K562 (cell line): ENCODE measurements around the gene CACNA1C. TPM values are rescaled to one million over a fixed set of nuclear protein-coding genes. Genes with fewer than 3 reads are reported as not detected.

Source experiments
- ATAC-seq: fragments of 200-7000 bp; cut with Tn5 transposase; 3 replicates; pipeline ENCODE4 v1.9.1; 2020; ENCODE audit warnings: moderate library complexity
- BruUV-seq: library from RNA; stranded (reverse); fragments of 400-500 nt; replicated peaks from 2 replicates; lab custom pipeline; 2021; lab: Mats Ljungman, UMichigan
- CTCF ChIA-PET: fragments of 300-600 bp; formaldehyde crosslinking; extraction: SDS; loops from one replicate; lab custom pipeline; 2021; ENCODE audit warnings: low intra/inter-chr PET ratio; lab: Yijun Ruan, JAX
- POLR2A ChIA-PET: fragments of 300-600, 350-650 bp; sonication (Branson Sonifier 250); formaldehyde crosslinking; extraction: SDS; loops from one replicate; lab custom pipeline; 2021; ENCODE audit warnings: antibody characterized with exemption, inconsistent platforms; lab: Yijun Ruan, JAX
- DNase-seq, 4 experiments: peaks; one replicate each; pipeline versions ENCODE4 v3.0.0 to v3.0.0-alpha.2; 2011 to 2018; ENCODE audit warnings: low spot score in 3 of 4, mixed read lengths in 3 of 4; ENCODE audit errors: extremely low read depth in 1 of 4
- FAIRE-seq: peaks from 2 replicates; lab custom pipeline; 2011; peaks lifted over from hg19 to GRCh38; lab: Jason Lieb, UNC
- H2AFZ ChIP-seq: 2 replicates; pipeline ENCODE4 v1.6.0; 2011; ENCODE audit warnings: low read depth, low read length, control low read depth, inconsistent platforms
- H3K27ac ChIP-seq: fragments of 200-600 bp; 3 replicates; pipeline ENCODE4 v1.8.0; 2011; ENCODE audit warnings: low read depth, mild to moderate bottlenecking, control low read depth, inconsistent platforms, low read length, moderate library complexity, mixed read lengths; ENCODE audit errors: extremely low read depth
- H3K27me3 ChIP-seq, 2 experiments: fragments of 300-600 bp in 1 of 2; 2 replicates in 1 of 2; 3 replicates in 1 of 2; pipeline versions ENCODE4 v1.6.0 to v1.8.0; 2011; ENCODE audit warnings: inconsistent platforms in 2 of 2, low read length in 2 of 2, mild to moderate bottlenecking in 1 of 2, mixed read lengths in 1 of 2, moderate library complexity in 1 of 2; ENCODE audit not compliant: control insufficient read depth in 2 of 2, insufficient read depth in 2 of 2
- H3K36me3 ChIP-seq: fragments of 300-600 bp; 3 replicates; pipeline ENCODE4 v1.8.0; 2011; ENCODE audit warnings: mild to moderate bottlenecking, low read length, inconsistent platforms; ENCODE audit not compliant: control insufficient read depth, insufficient read depth
- H3K4me1 ChIP-seq, 2 experiments: fragments of 200-600 bp in 1 of 2; replicated peaks in 1 of 2; 2 replicates in 1 of 2; 3 replicates in 1 of 2; pipeline versions ENCODE4 v1.5.1 to v1.8.0; 2011; ENCODE audit warnings: inconsistent platforms in 2 of 2, low read length in 2 of 2, mild to moderate bottlenecking in 1 of 2, mixed read lengths in 1 of 2, moderate library complexity in 1 of 2; ENCODE audit not compliant: control insufficient read depth in 2 of 2, insufficient read depth in 2 of 2
- H3K4me2 ChIP-seq: 2 replicates; pipeline ENCODE4 v1.6.1; 2011; ENCODE audit warnings: low read length, control low read depth, inconsistent platforms, mixed read lengths; ENCODE audit not compliant: insufficient read depth
- H3K4me3 ChIP-seq: fragments of 200-600 bp; sonication (generic), shearing (Covaris generic); 2 replicates; pipeline ENCODE4 v1.5.1; 2016; ENCODE audit warnings: control low read depth, inconsistent platforms
- H3K79me2 ChIP-seq: fragments of 200-600 bp; 3 replicates; pipeline ENCODE4 v1.8.0; 2011; ENCODE audit warnings: low read length, inconsistent platforms; ENCODE audit not compliant: control insufficient read depth, insufficient read depth
- H3K9ac ChIP-seq, 2 experiments: 2 replicates each; pipeline versions ENCODE4 v1.6.0 to v1.6.1; 2011; ENCODE audit warnings: low read depth in 2 of 2, low read length in 2 of 2, control low read depth in 1 of 2, inconsistent platforms in 1 of 2, mild to moderate bottlenecking in 1 of 2, mixed read lengths in 1 of 2; ENCODE audit not compliant: insufficient read depth in 1 of 2
- H3K9me1 ChIP-seq: one replicate; pipeline ENCODE4 v1.6.0; 2011; ENCODE audit warnings: inconsistent platforms, mild to moderate bottlenecking, low read length, moderate library complexity; ENCODE audit not compliant: control insufficient read depth, insufficient read depth
- H3K9me3 ChIP-seq: replicated peaks from 2 replicates; pipeline ENCODE4 v1.5.1; 2011; ENCODE audit warnings: low read depth, low read length, inconsistent platforms; ENCODE audit not compliant: control insufficient read depth, insufficient read depth
- H4K20me1 ChIP-seq: replicated peaks from 2 replicates; pipeline ENCODE4 v1.6.1; 2011; ENCODE audit warnings: low read length, inconsistent platforms, mixed read lengths; ENCODE audit not compliant: control insufficient read depth, insufficient read depth
- CBFB ChIP-seq: sonication (generic); formaldehyde crosslinking; IDR thresholded peaks from 2 replicates; pipeline ENCODE4 v1.4.0; 2020; ENCODE audit warnings: mild to moderate bottlenecking, missing genetic modification reagents
- COPS2 ChIP-seq: fragments of 450-650 bp; conservative IDR thresholded peaks from 2 replicates; pipeline ENCODE4 v1.6.1; 2016; ENCODE audit warnings: mild to moderate bottlenecking, moderate library complexity
- CREB1 ChIP-seq, 2 experiments: sonication (generic) in 1 of 2; formaldehyde crosslinking in 1 of 2; IDR thresholded peaks; 2 replicates each; pipeline versions ENCODE4 v1.6.1 to v1.8.0; 2012 to 2022; ENCODE audit warnings: inconsistent platforms in 1 of 2, mild to moderate bottlenecking in 1 of 2, missing genetic modification reagents in 1 of 2, moderate library complexity in 1 of 2
- EZH2 ChIP-seq: IDR thresholded peaks from 2 replicates; pipeline ENCODE4 v1.6.1; 2012; ENCODE audit warnings: low read depth, mild to moderate bottlenecking, inconsistent platforms, low read length, borderline replicate concordance
- HCFC1 ChIP-seq: IDR thresholded peaks from 2 replicates; pipeline ENCODE4 v1.6.1; 2012; ENCODE audit warnings: low read depth, low read length, improper control_type of control experiment
- HNRNPL ChIP-seq: fragments of 200-400 bp; formaldehyde crosslinking; IDR thresholded peaks from 2 replicates; pipeline ENCODE4 v1.6.1; 2017; ENCODE audit warnings: low read depth, mild to moderate bottlenecking, low read length
- POLR2H ChIP-seq: IDR thresholded peaks from 2 replicates; pipeline ENCODE4 v1.6.1; 2016; ENCODE audit warnings: missing genetic modification characterization, low read depth, mild to moderate bottlenecking, control low read depth, missing compliant biosample characterization, moderate library complexity
- RFX1 ChIP-seq: fragments of 450-650 bp; IDR thresholded peaks from 2 replicates; pipeline ENCODE4 v1.6.1; 2016; ENCODE audit warnings: mild to moderate bottlenecking, moderate library complexity
- TCF7 ChIP-seq: sonication (generic); IDR thresholded peaks from 2 replicates; pipeline ENCODE4 v1.6.1; 2016; ENCODE audit warnings: antibody characterized with exemption, borderline replicate concordance
- TEAD1 ChIP-seq, 2 experiments: fragments of 450-650 bp in 1 of 2; sonication (generic) in 1 of 2; formaldehyde crosslinking; IDR thresholded peaks; 2 replicates each; pipeline versions ENCODE4 v1.4.0 to v1.8.0; 2020 to 2022; ENCODE audit warnings: mild to moderate bottlenecking in 2 of 2, missing genetic modification reagents in 1 of 2
- ZKSCAN8 ChIP-seq: fragments of 200-800 bp; sonication (Bioruptor generic); IDR thresholded peaks from 2 replicates; pipeline ENCODE4 v1.6.1; 2016; ENCODE audit warnings: missing genetic modification characterization, missing compliant biosample characterization
- ZNF263 ChIP-seq: sonication (generic); formaldehyde crosslinking; IDR thresholded peaks from 2 replicates; pipeline ENCODE4 v1.8.0; 2022; ENCODE audit warnings: mild to moderate bottlenecking, missing genetic modification reagents, borderline replicate concordance
- WGBS: fragments of 100-300 bp; shearing (Covaris generic); methylation state at CpG from one replicate; pipeline ENCODE4 v1.1.6; 2016; ENCODE audit warnings: low coverage, mixed read lengths; ENCODE audit not compliant: insufficient coverage; ENCODE audit errors: missing lambda C conversion rate; 5-methylcytosine and 5-hydroxymethylcytosine counted together
- in situ Hi-C: fragments of 300-500 bp; cut with MboI; formaldehyde crosslinking; loops from 4 replicates; pipeline ENCODE4 v1.15.0; 2018; ENCODE audit warnings: inconsistent platforms, mixed read lengths
- intact Hi-C: fragments of 100-400 bp; cut with micrococcal nuclease; formaldehyde crosslinking; loops from 2 replicates; pipeline ENCODE4 v1.14.2; 2022
- polyA plus RNA-seq, 8 experiments: library from polyadenylated mRNA; depleted of rRNA in 4 of 8; stranded (reverse) in 5 of 8; unstranded in 3 of 8; fragments of >200 nt; fragmentation: Nextera tagmentation in 2 of 8; fragmentation: Illumina TruSeq in 1 of 8; extraction: Ambion mirVana in 2 of 8; extraction: Trizol in 1 of 8; gene quantifications; 2 replicates each; pipeline versions ENCODE4 v1.2.1 to v1.2.3, GENCODE V29; 2011 to 2014; ENCODE audit warnings: inconsistent platforms in 1 of 8, missing spikeins in 1 of 8
- total RNA-seq, 7 experiments: library from RNA; depleted of rRNA in 6 of 7; stranded (reverse); fragments of >200 nt in 6 of 7; fragmentation: Illumina TruSeq in 2 of 7; extraction: Trizol in 2 of 7; gene quantifications; 2 replicates each; pipeline versions ENCODE4 v1.2.1 to v1.2.3, GENCODE V29; 2011 to 2021; ENCODE audit warnings: low replicate concordance in 1 of 7
- TF ChIP-seq, protein P1 (sequence below): IDR thresholded peaks from 3 replicates; pipeline ENCODE4 v1.6.1; 2011; ENCODE audit warnings: borderline replicate concordance, mild to moderate bottlenecking; ENCODE audit not compliant: insufficient read length, insufficient read depth
- TF ChIP-seq, protein P2 (sequence below): sonication (generic); formaldehyde crosslinking; IDR thresholded peaks from 2 replicates; pipeline ENCODE4 v1.8.0; 2022; ENCODE audit warnings: missing genetic modification reagents, mild to moderate bottlenecking, borderline replicate concordance
- TF ChIP-seq, protein P3 (sequence below): sonication (generic); formaldehyde crosslinking; IDR thresholded peaks from 2 replicates; pipeline ENCODE4 v1.8.0; 2022; ENCODE audit warnings: missing genetic modification reagents, mild to moderate bottlenecking, borderline replicate concordance
- TF ChIP-seq, protein P4 (sequence below): fragments of 250-450 bp; sonication (Bioruptor Pico); IDR thresholded peaks from 2 replicates; pipeline ENCODE4 v1.8.0; 2021; ENCODE audit warnings: mild to moderate bottlenecking, moderate library complexity

Gene CACNA1C
- total and polyA plus RNA-seq, 9 of the 15 experiments (the other 6 are each of a cell fraction or from before 2014, with no cell fraction given): not detected

DNA sequence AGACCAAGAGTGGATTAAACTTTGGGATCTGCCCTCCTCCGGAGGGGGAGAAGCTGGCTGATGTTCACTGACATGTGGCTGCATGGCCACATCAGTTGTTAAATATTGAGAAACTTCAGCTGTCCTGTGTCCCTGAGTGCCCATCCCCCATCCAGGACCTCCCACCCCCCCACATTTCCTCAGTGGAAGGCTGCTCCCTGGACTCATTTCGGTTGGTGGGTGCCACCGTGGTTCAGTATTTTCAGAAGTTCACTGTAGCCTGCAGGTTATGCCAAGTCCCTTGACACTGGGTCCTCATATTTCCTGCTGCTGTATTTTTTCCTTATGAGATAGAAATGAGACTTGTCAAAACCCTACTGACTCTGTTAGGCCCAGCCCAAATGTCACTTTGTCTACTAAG lies 302.4 kb downstream of the CACNA1C start (continued):
- TF ChIP-seq POLR2H (tag) (no peak), TCF7 (no peak), CREB1 (IDR thresholded peaks at IDR 0.05) (no peak), CREB1 (CRISPR knock-in tag; IDR thresholded peaks at IDR 0.05) (no peak), ZNF263 (CRISPR knock-in tag) (no peak), HCFC1 (no peak), TEAD1 (CRISPR knock-in tag; IDR thresholded peaks at IDR 0.05) (no peak)
- TF ChIP-seq, protein P1, sequence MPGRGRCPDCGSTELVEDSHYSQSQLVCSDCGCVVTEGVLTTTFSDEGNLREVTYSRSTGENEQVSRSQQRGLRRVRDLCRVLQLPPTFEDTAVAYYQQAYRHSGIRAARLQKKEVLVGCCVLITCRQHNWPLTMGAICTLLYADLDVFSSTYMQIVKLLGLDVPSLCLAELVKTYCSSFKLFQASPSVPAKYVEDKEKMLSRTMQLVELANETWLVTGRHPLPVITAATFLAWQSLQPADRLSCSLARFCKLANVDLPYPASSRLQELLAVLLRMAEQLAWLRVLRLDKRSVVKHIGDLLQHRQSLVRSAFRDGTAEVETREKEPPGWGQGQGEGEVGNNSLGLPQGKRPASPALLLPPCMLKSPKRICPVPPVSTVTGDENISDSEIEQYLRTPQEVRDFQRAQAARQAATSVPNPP: no peak
- TF ChIP-seq, all 486 proteins: peak for 0

DNA sequence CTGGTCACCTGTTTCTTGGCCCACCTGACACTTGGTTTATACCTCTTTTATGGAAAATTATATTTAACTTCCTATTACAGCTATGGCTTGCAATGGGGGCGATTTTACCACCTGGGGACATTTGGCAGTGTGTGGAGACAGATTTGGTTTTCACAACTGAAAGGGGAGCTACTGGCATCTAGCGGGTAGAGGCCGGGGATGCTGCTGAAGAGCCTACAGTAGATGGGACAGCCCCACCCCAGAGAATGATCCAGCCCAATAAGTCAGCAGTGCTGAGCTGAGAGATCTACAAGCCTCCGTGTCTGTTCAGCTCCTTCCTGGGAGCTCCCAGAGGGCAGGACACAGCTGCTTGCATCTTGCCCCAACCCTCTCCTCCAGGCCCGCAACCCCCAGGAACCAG lies 302.8 kb downstream of the CACNA1C start:
- H3K4me1 ChIP-seq: no peaks in the 10 kb centered on the region
- 3% methylated on average over 5 of the region's 5 CpGs for WGBS
- no peaks in the 10 kb centered on the region for H4K20me1 ChIP-seq
- no peaks in the 10 kb centered on the region for H3K79me2 ChIP-seq
- no peak overlapping the region for H2AFZ ChIP-seq
- peaks cover 0 to 21% of the 10 kb centered on the region in 2 experiments; a peak in 2 of 5 replicates for H3K27me3 ChIP-seq
- no peak for DNase-seq
- no peak overlapping the region for H3K4me3 ChIP-seq
- no peak overlapping the region for H3K27ac ChIP-seq
- H3K9me3 ChIP-seq: no peaks in the 10 kb centered on the region
- H3K36me3 ChIP-seq: no peaks in the 10 kb centered on the region
- no peak for FAIRE-seq
- intact Hi-C loops (no loop called here), in situ Hi-C loops (no loop called here)
- POLR2A ChIA-PET: no interaction called here
- H3K9ac ChIP-seq: no peak overlapping the region
- no peaks in the 10 kb centered on the region for H3K9me1 ChIP-seq
- no peak for ATAC-seq
- CTCF ChIA-PET: no interaction called here
- no peak overlapping the region for H3K4me2 ChIP-seq
- BruUV-seq: no TSS peak
- TF ChIP-seq TCF7 (no peak), ZKSCAN8 (CRISPR knock-in tag) (no peak), HNRNPL (no peak), EZH2 (no peak), COPS2 (no peak), CBFB (no peak), RFX1 (no peak)
- TF ChIP-seq, protein P2, sequence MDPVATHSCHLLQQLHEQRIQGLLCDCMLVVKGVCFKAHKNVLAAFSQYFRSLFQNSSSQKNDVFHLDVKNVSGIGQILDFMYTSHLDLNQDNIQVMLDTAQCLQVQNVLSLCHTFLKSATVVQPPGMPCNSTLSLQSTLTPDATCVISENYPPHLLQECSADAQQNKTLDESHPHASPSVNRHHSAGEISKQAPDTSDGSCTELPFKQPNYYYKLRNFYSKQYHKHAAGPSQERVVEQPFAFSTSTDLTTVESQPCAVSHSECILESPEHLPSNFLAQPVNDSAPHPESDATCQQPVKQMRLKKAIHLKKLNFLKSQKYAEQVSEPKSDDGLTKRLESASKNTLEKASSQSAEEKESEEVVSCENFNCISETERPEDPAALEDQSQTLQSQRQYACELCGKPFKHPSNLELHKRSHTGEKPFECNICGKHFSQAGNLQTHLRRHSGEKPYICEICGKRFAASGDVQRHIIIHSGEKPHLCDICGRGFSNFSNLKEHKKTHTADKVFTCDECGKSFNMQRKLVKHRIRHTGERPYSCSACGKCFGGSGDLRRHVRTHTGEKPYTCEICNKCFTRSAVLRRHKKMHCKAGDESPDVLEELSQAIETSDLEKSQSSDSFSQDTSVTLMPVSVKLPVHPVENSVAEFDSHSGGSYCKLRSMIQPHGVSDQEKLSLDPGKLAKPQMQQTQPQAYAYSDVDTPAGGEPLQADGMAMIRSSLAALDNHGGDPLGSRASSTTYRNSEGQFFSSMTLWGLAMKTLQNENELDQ (CRISPR knock-in tag): no peak
- TF ChIP-seq, protein P3, sequence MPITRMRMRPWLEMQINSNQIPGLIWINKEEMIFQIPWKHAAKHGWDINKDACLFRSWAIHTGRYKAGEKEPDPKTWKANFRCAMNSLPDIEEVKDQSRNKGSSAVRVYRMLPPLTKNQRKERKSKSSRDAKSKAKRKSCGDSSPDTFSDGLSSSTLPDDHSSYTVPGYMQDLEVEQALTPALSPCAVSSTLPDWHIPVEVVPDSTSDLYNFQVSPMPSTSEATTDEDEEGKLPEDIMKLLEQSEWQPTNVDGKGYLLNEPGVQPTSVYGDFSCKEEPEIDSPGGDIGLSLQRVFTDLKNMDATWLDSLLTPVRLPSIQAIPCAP (CRISPR knock-in tag): no peak
- TF ChIP-seq, protein P4, sequence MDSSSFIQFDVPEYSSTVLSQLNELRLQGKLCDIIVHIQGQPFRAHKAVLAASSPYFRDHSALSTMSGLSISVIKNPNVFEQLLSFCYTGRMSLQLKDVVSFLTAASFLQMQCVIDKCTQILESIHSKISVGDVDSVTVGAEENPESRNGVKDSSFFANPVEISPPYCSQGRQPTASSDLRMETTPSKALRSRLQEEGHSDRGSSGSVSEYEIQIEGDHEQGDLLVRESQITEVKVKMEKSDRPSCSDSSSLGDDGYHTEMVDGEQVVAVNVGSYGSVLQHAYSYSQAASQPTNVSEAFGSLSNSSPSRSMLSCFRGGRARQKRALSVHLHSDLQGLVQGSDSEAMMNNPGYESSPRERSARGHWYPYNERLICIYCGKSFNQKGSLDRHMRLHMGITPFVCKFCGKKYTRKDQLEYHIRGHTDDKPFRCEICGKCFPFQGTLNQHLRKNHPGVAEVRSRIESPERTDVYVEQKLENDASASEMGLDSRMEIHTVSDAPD (CRISPR knock-in tag): no peak
